GM19324 (cell line): ENCODE results near the gene MACROH2A2.
A peak's percentile ranks its signal among the peaks of the same experiment; 100 is the strongest.
"Not testable (repeated sequence)": the region's sequence is repeated elsewhere in the genome, so short reads cannot be mapped to it uniquely, and the experiment has no call there.

ENCODE experiments used
- ATAC-seq: cut with Tn5 transposase; IDR thresholded peaks from one replicate; pipeline ENCODE4 v1.9.1; 2021; ENCODE audit warnings: mild to moderate bottlenecking, moderate library complexity; ENCODE audit not compliant: unreplicated experiment, low FRiP score

Gene MACROH2A2

GRCh38 chr10:70146489-70147258 is 94.0 kb downstream of the MACROH2A2 start, which contains the start of gene TYSND1:
Gene TYSND1 (minus strand): TSS chr10:70146700. CDS start chr10:70146586, 114 bp downstream.
- ATAC-seq: peak; percentile 91

DNA sequence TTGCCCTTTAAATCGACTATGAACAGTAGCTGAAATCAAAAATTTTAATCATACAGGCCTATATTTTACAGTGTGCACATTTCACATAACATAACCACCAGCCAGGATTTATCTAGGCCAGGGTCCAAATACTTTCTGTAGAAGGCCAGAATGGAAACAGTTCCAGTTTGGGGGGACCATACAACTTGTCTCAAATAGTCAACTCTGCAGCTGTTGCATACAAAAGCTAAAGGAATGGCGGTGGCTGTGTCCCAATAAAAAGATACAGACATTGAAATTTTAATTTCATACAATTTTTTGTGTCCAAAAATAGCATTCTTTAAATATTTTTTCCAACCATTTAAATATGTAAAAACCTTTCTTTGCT is 94.6 kb downstream of the MACROH2A2 start:
- no peak for ATAC-seq

DNA sequence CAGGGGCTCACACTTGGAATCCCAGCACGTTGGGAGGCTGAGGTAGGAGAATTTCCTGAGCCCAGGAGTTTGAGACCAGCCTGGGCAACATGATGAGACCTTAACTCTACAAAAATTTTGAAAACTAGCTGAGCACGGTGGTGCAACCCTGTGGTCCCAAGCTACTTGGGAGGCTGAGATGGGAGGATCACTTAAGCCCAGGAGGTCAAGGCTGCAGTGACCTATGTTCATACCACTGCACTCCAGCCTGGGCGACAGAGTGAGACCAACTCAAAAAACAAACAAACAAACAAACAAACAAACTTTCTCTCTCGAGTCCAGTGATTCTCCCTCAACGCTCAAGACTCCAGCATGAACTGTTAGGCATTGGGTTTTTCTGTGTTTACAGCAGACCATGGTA is 95.9 kb downstream of the MACROH2A2 start:
- ATAC-seq: no peak

GRCh38 chr10:70155255-70155838 is 102.7 kb downstream of the MACROH2A2 start:
- ATAC-seq: no peak

GRCh38 chr10:70158113-70158512 is 105.5 kb downstream of the MACROH2A2 start:
- no peak for ATAC-seq

- ATAC-seq: not testable (repeated sequence)
Measured at GRCh38 chr10:70159366-70159765, 106.7 kb downstream of the MACROH2A2 start.

DNA sequence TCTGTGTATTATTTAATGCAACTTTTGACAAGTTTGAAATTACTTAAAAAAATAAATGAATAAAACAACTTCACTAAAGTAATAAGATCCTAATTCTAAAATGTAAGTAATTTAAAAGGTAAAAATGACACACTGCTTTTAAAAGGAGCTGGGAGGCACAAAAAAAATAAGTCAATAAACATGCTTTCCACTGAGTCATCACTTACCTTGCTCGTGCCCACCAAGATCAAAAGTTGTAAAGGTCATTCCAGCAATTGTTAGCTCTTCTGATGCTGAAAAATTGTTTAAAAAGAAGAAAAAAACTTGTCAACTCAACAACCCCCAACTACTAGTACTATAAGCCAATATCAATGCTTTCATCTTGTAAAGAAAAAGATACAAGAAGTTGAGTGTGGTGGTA is 108.2 kb downstream of the MACROH2A2 start:
- no peak for ATAC-seq
